Body of pancreas (tissue), 4 donors: Measurements from ENCODE around the gene OSBPL2. TPM values are rescaled to one million over a fixed set of nuclear protein-coding genes. Genes with fewer than 3 reads are reported as not detected.

Source experiments
- ATAC-seq: fragments of 150-250 bp; one replicate; pipeline ENCODE4 v1.9.1; 2016
- DNase-seq, 4 donors: peaks; one replicate each; pipeline ENCODE4 v3.0.0-alpha.2; 2019
- H3K27ac ChIP-seq, 4 donors: fragments of 200-600 bp; sonication (generic); 1 replicate in 3 of 4; 2 replicates in 1 of 4; pipeline versions ENCODE4 v1.5.1 to v1.6.1; 2016 to 2019; ENCODE audit warnings: mild to moderate bottlenecking in 1 of 4, mixed read lengths in 1 of 4, moderate library complexity in 1 of 4
- H3K27me3 ChIP-seq, 2 donors: fragments of 200-600 bp; sonication (generic); one replicate each; pipeline ENCODE4 v1.6.0; 2016; ENCODE audit warnings: mild to moderate bottlenecking in 1 of 2
- H3K36me3 ChIP-seq, 2 donors: fragments of 200-600 bp; sonication (generic); replicated peaks in 1 of 2; 2 replicates each; pipeline ENCODE4 v1.5.1; 2016; ENCODE audit warnings: low read depth in 2 of 2; ENCODE audit not compliant: insufficient read depth in 1 of 2
- H3K4me1 ChIP-seq: fragments of 200-600 bp; sonication (generic); one replicate; pipeline ENCODE4 v1.6.0; 2016
- H3K4me3 ChIP-seq, 2 donors: fragments of 200-600 bp; sonication (generic); 1 replicate in 1 of 2; 2 replicates in 1 of 2; pipeline ENCODE4 v1.5.1; 2016 to 2019
- H3K9me3 ChIP-seq, 3 donors: fragments of 200-600 bp; sonication (generic); 1 replicate in 2 of 3; 2 replicates in 1 of 3; pipeline ENCODE4 v1.5.1; 2016
- CTCF ChIP-seq, 7 experiments: fragments of 450-650 bp in 4 of 7; fragments of 200-600 bp in 3 of 7; sonication (generic) in 3 of 7; IDR thresholded peaks; one replicate each; pipeline ENCODE4 v1.5.1; 2016 to 2019; ENCODE audit warnings: antibody characterized with exemption in 7 of 7
- POLR2A ChIP-seq, 3 donors: fragments of 450-650 bp; IDR thresholded peaks; one replicate each; pipeline ENCODE4 v1.6.1; 2016; ENCODE audit warnings: antibody characterized with exemption in 3 of 3, mild to moderate bottlenecking in 2 of 3
- WGBS, 2 donors: methylation state at CpG; one replicate each; pipeline ENCODE4 v1.1.5; 2017; 5-methylcytosine and 5-hydroxymethylcytosine counted together
- intact Hi-C: fragments of 100-400 bp; cut with DNase I; formaldehyde crosslinking; loops from one replicate; pipeline ENCODE4 v1.15.1; 2023
- total RNA-seq, 2 donors: library from RNA; depleted of rRNA; stranded (reverse); fragments of >200 nt; gene quantifications; one replicate each; pipeline ENCODE4 v1.1.0, GENCODE V29; 2016

The OSBPL2 gene
- 10 to 100 TPM; 54.5 to 71.9 TPM for total RNA-seq

- ATAC-seq (peak; percentile 96), DNase-seq (peak; percentile 99 to 100 (median 99))
- Histone ChIP-seq H3K27ac (peak within 1 kb of the TSS; percentile 90 to 96 (median 92)), H3K4me1 (peaks cover 58% of the 10 kb centered on the region), H3K36me3 (no peaks in the 10 kb centered on the region), H3K27me3 (no peaks in the 10 kb centered on the region), H3K9me3 (no peaks in the 10 kb centered on the region), H3K4me3 (peak within 1 kb of the TSS; percentile 51 to 90)
- 2 to 9% methylated on average over 15 to 55 of the region's 55 CpGs for WGBS, 2 donors
- intact Hi-C loops, result no loop called here
- TF ChIP-seq CTCF (IDR thresholded peaks at IDR 0.05) (peak in 3 of 7 experiments; percentile 7 to 15 (median 15)), POLR2A (IDR thresholded peaks at IDR 0.05) (peak; percentile 52 to 68 (median 68))
These were observed at the start of gene OSBPL2 for GRCh38 chr20:62237801-62238568. Gene OSBPL2, plus strand, starts transcription at chr20:62238521. Its CDS starts 17,664 bp downstream, at chr20:62256185.

- Histone ChIP-seq H3K9me3 (no peaks in the 10 kb centered on the region), H3K36me3 (peaks cover 0 to 2% of the 10 kb centered on the region in 2 donors), H3K4me3 (no peak overlapping the region), H3K27me3 (no peaks in the 10 kb centered on the region), H3K4me1 (peaks cover 4% of the 10 kb centered on the region), H3K27ac (no peak overlapping the region)
- TF ChIP-seq CTCF (IDR thresholded peaks at IDR 0.05), result no peak
- TF ChIP-seq POLR2A (IDR thresholded peaks at IDR 0.05), result no peak
- ATAC-seq, result no peak
- 83 to 94% methylated on average over 22 to 25 of the region's 25 CpGs for WGBS, 2 donors
- no peak for DNase-seq
- intact Hi-C loops, result no loop called here
These were observed 47.5 kb upstream of the OSBPL2 start for GRCh38 chr20:62190639-62191411.

GRCh38 chr20:62191781-62192559 lies 46.4 kb upstream of the OSBPL2 start:
- WGBS, 2 donors, result 79 to 82% methylated on average over 9 to 14 of the region's 14 CpGs
- Histone ChIP-seq H3K27me3 (no peaks in the 10 kb centered on the region), H3K4me1 (peaks cover 1% of the 10 kb centered on the region), H3K27ac (no peak overlapping the region), H3K9me3 (no peaks in the 10 kb centered on the region), H3K36me3 (peaks cover 0 to 2% of the 10 kb centered on the region in 2 donors), H3K4me3 (no peak overlapping the region)
- no peak for DNase-seq
- intact Hi-C loops, result no loop called here
- no peak for ATAC-seq
- no peak for TF ChIP-seq POLR2A (IDR thresholded peaks at IDR 0.05)
- TF ChIP-seq CTCF (IDR thresholded peaks at IDR 0.05), result no peak

GRCh38 chr20:62192635-62193034 lies 45.7 kb upstream of the OSBPL2 start:
- intact Hi-C loops, result no loop called here
- WGBS, 2 donors, result 80 to 81% methylated on average over 8 to 10 of the region's 10 CpGs
- ATAC-seq, result no peak
- H3K4me3 ChIP-seq, result no peak overlapping the region
- no peaks in the 10 kb centered on the region for H3K4me1 ChIP-seq
- H3K36me3 ChIP-seq, result peaks cover 2 to 3% of the 10 kb centered on the region in 2 donors
- no peak for DNase-seq
- TF ChIP-seq CTCF (IDR thresholded peaks at IDR 0.05), result no peak
- TF ChIP-seq POLR2A (IDR thresholded peaks at IDR 0.05), result no peak
- no peaks in the 10 kb centered on the region for H3K27me3 ChIP-seq
- no peaks in the 10 kb centered on the region for H3K9me3 ChIP-seq
- no peak overlapping the region for H3K27ac ChIP-seq
